ENCODE data around the gene LIM2.

- TF ChIP-seq CTCF (conservative IDR thresholded peaks at IDR 0.05) (no peak), EZH2 (IDR thresholded peaks at IDR 0.05; ENCODE audit: low read depth) (no peak)
These were observed 41.0 kb downstream of the LIM2 start for GRCh38 chr19:51346742-51347141.

Measured in PC-9 (cell line).